Activated T-cell treated with anti-CD3 and anti-CD28 coated beads, Interleukin-2, amount 50 U/mL, for 4 hours (primary cell): ENCODE data around the gene ARGLU1. TPM values are rescaled to one million over a fixed set of nuclear protein-coding genes. Genes with fewer than 3 reads are reported as not detected.

Experiments used
- ATAC-seq, 2 donors: fragments of 200-7000 bp; cut with Tn5 transposase; one replicate each; pipeline ENCODE4 v1.10.0; 2021
- DNase-seq: peaks from one replicate; pipeline ENCODE4 v3.0.0-alpha.2; 2020
- H3K27me3 Mint-ChIP-seq: one replicate; pipeline ENCODE4 v1.8.0; 2021; ENCODE audit warnings: low read depth, mixed read lengths
- H3K36me3 Mint-ChIP-seq: one replicate; pipeline ENCODE4 v1.8.0; 2022; ENCODE audit warnings: mixed read lengths; ENCODE audit not compliant: insufficient read depth
- H3K4me1 Mint-ChIP-seq: one replicate; pipeline ENCODE4 v1.8.0; 2021; ENCODE audit warnings: low read depth, mixed read lengths
- H3K4me3 Mint-ChIP-seq: one replicate; pipeline ENCODE4 v1.8.0; 2021; ENCODE audit warnings: mild to moderate bottlenecking, moderate library complexity, mixed read lengths
- H3K9me3 Mint-ChIP-seq: one replicate; pipeline ENCODE4 v1.8.0; 2021; ENCODE audit warnings: mixed read lengths
- total RNA-seq, 3 donors: library from RNA; stranded (reverse); gene quantifications; one replicate each; pipeline ENCODE4 v1.2.1, GENCODE V29; 2021

ARGLU1 gene
- total RNA-seq, 3 donors from 2014 or later: 71.9 to 78.9 (median 73.2) TPM

DNA sequence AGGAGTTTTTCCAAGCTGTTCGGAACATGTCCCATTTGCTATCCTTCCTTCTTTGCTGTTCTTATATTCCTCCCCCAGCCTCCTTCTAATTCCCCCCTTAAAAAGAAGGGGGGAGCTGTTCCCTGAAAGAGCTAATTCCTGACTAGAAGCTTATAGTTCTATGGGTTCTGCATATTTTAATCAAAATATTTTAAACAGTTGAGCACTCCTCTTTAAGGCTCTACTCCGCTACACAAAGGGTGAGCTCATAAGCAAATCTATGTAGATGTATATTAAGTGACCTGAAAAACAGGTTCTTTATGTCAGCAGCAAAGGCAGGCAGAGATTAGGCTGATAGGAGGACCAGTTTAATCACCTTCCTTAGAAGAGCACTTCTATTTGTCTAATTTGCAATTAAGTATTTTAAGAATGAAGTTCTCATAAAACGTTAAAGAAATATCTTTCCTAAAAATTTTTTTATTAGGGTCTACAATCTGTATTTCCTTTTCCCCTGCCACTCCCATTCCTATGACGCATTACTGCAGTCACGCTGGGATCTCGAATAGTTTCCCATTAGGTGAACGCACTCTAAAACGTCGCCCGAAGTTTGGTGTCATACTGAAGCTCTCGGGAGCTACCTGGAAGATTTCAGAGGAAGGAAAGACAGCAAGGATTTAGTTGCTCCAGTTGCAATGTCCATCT lies 37.6 kb downstream of the ARGLU1 start:
- no peak for DNase-seq
- peaks cover 56% of the 10 kb centered on the region for H3K27me3 Mint-ChIP-seq
- H3K4me3 Mint-ChIP-seq: no peak overlapping the region
- no peaks in the 10 kb centered on the region for H3K36me3 Mint-ChIP-seq
- no peaks in the 10 kb centered on the region for H3K9me3 Mint-ChIP-seq
- ATAC-seq: no peak
- H3K4me1 Mint-ChIP-seq: peaks cover 15% of the 10 kb centered on the region

DNA sequence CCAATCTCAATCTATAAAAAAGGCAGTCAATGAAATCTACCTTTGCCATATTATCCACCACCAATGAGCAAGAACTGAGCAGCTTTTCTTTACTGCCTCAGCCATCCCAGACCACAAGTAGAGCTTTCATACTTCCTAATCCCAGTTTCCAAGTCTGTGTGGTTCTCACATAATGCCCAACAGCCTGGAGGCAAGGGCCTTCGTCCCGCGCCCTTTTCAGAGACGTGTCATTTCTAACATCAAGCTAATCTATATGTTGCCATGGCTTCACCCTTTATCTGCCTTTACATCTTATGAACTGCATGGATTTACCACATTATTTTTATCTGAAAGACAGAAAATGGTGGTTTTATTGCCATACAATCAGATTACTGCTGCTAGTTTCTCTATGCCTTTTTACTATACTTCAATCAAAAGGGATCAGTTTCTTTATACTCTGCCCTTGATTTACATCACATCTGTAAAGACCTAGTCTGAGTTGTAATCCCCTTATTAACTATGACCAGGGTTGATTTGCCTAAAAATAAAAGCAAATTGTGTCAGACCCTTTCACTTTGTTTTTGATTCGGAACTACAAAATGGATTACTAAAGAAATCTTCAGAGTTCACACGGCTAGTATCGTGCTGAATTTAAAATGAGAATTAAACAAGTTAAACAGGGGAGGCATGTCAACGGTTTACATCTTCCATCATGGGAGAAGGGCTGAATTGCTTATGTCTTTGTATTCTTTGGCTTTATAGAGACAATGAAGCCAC lies 38.3 kb downstream of the ARGLU1 start:
- Mint-ChIP-seq H3K27me3 (peaks cover 57% of the 10 kb centered on the region), H3K36me3 (no peaks in the 10 kb centered on the region), H3K4me3 (no peak overlapping the region), H3K9me3 (no peaks in the 10 kb centered on the region), H3K4me1 (peaks cover 15% of the 10 kb centered on the region)
- ATAC-seq: no peak
- no peak for DNase-seq

DNA sequence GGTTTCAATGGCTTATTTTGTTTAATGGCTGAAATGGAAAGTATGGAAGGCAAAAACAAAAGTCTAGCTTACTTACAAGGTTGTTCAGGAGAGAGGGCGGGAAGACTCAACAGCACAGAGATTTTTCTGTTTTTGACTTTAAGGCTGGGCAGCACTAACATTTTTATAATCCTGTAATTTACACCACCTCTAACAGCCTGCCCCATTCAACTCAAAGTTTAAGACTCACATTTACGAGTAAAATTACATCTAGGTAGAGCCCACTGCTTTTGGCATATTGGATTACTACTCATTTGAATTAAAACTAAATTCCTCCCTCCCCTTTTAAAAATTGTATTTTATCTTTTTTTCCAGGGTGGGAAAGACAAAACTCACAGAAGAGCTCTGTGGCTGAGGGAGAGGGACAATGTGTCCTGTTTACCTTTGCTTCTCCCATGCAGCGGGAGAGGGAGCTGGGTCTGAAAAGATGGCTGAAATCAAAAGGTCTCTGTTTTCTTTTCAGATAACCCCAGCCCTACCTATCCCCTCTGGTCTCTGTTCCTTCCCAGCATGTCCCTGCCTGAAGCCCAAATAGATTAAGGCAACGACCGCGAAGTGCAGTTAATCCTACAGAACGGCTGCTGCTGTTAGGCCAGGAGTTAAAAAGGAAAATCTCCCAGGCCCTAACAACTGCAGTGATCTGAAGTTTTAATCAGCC lies 39.1 kb downstream of the ARGLU1 start:
- ATAC-seq: no peak
- no peaks in the 10 kb centered on the region for H3K9me3 Mint-ChIP-seq
- H3K4me1 Mint-ChIP-seq: peaks cover 12% of the 10 kb centered on the region
- H3K27me3 Mint-ChIP-seq: peaks cover 54% of the 10 kb centered on the region
- no peaks in the 10 kb centered on the region for H3K36me3 Mint-ChIP-seq
- H3K4me3 Mint-ChIP-seq: no peak overlapping the region
- DNase-seq: no peak

DNA sequence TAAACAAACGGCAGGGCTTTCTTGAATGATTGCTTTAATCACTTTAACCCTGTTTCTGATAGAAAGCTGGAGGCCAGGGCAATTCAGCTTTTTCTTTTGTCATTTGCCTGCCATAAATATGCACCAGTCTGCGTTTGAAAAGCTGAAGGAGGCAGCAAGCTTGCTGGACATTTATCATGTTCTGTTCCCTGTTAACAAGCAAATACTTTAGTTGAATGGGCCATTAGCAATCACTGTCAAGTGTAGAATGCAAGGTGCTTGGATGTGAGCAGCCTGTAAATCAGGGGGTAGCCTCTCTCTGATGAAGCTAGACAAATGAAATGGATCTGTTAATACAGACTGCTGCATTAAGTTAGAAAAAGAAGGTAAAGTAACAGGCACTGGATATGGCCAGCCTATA lies 40.1 kb downstream of the ARGLU1 start:
- Mint-ChIP-seq H3K27me3 (peaks cover 50% of the 10 kb centered on the region), H3K36me3 (no peaks in the 10 kb centered on the region), H3K9me3 (no peaks in the 10 kb centered on the region), H3K4me3 (no peak overlapping the region), H3K4me1 (peaks cover 4% of the 10 kb centered on the region)
- no peak for ATAC-seq
- DNase-seq: no peak

DNA sequence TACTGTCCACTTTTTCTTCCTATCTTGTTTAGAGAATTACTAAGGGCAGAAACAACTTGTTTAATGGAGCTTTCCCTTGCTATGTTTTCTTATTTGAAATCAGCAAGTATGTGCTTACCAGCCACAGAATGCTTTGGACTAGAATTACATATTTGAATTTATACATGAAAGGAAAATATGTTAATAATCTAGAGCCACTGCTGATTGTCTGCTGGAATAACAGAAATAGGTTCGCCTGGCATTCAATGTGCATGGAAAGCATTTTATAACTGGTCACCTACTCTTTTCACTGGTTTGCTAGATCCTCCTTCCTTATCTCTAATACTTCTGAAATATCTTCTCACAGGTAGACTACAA lies 40.5 kb downstream of the ARGLU1 start:
- Mint-ChIP-seq H3K36me3 (no peaks in the 10 kb centered on the region), H3K27me3 (peaks cover 46% of the 10 kb centered on the region), H3K4me1 (no peaks in the 10 kb centered on the region), H3K4me3 (no peak overlapping the region), H3K9me3 (no peaks in the 10 kb centered on the region)
- ATAC-seq (no peak), DNase-seq (no peak)

DNA sequence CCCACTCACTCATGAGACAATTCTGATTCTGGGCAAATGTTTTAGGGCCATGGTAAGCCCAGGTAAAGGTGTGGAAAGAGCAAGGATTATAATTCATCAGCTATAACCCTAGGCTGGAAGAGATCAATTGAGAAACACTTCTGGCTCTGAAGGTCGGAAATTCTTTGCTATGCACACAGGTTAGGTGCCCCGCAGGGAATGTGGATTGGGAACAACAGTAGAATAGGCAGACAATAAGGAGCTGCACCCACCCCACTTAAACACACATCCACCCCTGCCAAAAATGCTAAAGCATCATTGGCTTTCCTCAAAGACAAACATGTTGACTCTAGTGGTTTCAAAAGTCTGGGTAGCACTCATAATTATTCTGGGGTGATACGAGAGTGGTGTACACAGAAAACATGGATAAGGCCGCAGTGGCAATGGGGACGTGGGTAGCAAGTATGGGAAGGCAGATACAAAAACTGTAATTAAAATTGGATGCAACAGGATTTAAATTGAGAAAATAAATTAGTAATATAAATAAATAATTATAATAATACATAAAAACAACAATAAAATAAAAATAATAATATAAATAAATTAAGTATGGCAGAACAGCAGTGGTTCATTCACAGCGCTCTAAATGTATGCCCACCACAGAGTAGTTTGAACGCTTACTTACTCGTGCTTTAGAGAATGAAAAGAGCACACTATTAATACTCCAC lies 41.0 kb downstream of the ARGLU1 start:
- Mint-ChIP-seq H3K4me3 (no peak overlapping the region), H3K27me3 (peaks cover 42% of the 10 kb centered on the region), H3K36me3 (no peaks in the 10 kb centered on the region), H3K4me1 (no peaks in the 10 kb centered on the region), H3K9me3 (no peaks in the 10 kb centered on the region)
- no peak for ATAC-seq
- no peak for DNase-seq

DNA sequence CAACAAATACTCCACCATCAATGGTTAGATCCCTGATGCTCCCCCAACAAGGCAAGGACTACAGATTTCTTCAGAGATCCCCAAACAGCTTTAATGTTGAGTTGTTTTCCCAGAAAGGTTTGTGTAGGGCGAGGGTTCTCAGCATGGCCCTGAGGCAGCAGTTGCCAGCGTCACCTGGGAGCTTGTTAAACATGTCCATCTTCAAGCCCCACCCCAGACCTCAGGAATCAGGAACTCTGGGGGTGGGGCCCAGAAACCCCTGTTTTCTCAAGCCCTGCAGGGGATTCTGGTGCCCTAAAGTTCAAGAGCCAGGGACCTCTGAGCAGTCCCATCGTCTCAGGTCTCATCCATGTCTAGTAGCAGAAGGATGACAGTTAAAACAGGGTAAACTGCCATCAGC lies 42.1 kb downstream of the ARGLU1 start:
- Mint-ChIP-seq H3K27me3 (peaks cover 43% of the 10 kb centered on the region), H3K9me3 (no peaks in the 10 kb centered on the region), H3K36me3 (no peaks in the 10 kb centered on the region), H3K4me1 (no peaks in the 10 kb centered on the region), H3K4me3 (no peak overlapping the region)
- ATAC-seq (no peak), DNase-seq (no peak)

DNA sequence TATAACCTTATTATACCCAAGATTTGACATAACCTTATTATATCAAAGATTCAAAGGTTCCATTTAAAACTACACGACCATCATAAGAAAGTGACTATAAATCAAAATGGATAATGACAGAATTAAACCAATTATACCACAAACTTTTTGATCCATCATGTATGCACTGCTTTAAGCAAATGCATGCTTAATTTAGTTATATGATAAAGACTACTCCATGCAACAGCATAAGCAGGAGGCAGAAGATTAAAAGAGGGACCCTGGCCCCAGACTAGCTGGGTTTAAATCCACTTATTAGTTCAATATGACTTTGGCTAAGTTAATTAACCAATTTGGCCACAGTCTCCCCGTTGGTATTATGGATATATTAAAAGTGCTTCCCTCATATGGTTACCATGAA lies 43.8 kb downstream of the ARGLU1 start:
- no peak for DNase-seq
- ATAC-seq: no peak
- Mint-ChIP-seq H3K36me3 (no peaks in the 10 kb centered on the region), H3K9me3 (no peaks in the 10 kb centered on the region), H3K27me3 (peaks cover 31% of the 10 kb centered on the region), H3K4me3 (no peak overlapping the region), H3K4me1 (no peaks in the 10 kb centered on the region)

DNA sequence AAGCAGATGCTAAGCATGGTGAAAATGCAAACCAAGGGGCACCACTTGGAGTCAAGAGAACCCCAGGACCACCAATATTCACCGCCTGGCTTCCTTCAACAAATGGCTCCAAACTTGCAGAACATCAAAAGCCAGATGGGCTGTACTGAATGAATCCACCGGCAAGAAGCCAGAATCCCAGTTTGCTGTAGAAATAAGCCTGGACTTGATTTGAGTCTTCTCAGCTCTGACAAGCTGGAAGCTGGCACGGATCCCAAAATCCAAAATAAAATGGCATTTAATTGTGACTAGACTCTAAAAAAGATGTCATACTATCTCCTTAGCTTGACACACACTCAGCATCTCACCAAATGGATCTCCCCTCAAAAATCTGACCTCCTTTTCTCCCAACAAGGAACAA lies 44.4 kb downstream of the ARGLU1 start:
- Mint-ChIP-seq H3K36me3 (no peaks in the 10 kb centered on the region), H3K9me3 (no peaks in the 10 kb centered on the region), H3K4me3 (no peak overlapping the region), H3K4me1 (no peaks in the 10 kb centered on the region), H3K27me3 (peaks cover 31% of the 10 kb centered on the region)
- DNase-seq (no peak), ATAC-seq (no peak)

DNA sequence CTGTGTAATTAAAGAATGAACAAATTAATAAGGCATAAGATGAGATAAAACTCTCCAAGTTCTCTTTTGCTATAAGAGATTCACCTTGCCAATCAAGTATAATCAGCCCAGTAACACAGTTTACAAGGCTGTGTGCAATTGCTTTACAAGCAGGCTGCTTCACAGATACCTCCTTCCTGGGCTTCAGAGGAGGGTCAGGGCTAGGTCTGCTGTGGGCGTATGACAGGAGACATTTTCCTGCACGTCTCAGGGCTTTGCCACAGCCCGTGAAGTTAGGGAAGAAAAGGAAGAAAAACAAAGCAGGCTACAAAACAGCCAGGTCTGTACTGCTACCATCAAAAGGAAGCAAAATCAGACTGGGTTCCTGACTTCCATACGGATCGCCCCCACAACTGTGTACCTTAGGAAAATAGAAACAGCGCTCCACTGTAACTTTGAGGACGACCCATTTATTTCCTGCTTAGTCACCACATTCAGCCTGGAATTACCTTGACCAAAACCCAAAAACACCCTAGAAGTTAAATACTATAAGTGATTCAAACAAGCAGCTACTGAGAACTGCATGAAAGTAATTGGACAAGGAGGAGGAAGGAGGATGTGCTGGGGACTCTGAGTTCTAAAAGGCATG lies 44.9 kb downstream of the ARGLU1 start:
- no peaks in the 10 kb centered on the region for H3K9me3 Mint-ChIP-seq
- no peak for ATAC-seq

DNA sequence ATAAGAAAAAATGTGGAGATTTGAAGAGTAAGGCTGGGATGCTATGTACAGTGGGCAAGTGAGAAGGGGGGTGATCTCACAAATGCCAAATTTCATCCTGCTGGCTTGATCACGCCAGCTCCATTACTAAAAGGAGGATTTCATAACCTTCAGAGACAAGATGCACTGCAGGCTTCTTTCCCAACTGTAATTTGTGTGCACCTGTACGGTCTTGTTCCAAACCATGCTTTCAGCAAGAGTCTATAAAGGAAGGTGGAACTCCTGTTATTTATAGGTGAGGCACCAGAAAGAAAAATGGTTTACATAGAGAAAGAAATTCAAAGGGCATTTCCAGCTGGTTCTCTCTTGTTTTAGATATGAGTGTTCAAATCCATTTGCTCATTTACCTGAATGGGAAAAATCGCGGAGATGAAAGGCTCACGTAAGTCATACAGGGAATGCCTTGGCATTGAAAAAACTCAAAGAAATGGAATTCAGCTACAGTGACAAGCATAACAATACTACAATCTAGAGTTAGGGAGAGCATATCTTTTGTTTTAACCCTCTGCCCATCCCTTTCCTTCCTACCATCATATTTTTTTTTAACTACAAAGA lies 45.7 kb downstream of the ARGLU1 start:
- Mint-ChIP-seq H3K4me1 (no peaks in the 10 kb centered on the region), H3K36me3 (no peaks in the 10 kb centered on the region), H3K4me3 (no peak overlapping the region), H3K27me3 (peaks cover 31% of the 10 kb centered on the region), H3K9me3 (no peaks in the 10 kb centered on the region)
- DNase-seq (no peak), ATAC-seq (no peak)

More for the DNA sequence above, 44.9 kb downstream of the ARGLU1 start:
- peaks cover 31% of the 10 kb centered on the region for H3K27me3 Mint-ChIP-seq
- no peaks in the 10 kb centered on the region for H3K4me1 Mint-ChIP-seq
- no peak for DNase-seq
- no peak overlapping the region for H3K4me3 Mint-ChIP-seq
- H3K36me3 Mint-ChIP-seq: no peaks in the 10 kb centered on the region

DNA sequence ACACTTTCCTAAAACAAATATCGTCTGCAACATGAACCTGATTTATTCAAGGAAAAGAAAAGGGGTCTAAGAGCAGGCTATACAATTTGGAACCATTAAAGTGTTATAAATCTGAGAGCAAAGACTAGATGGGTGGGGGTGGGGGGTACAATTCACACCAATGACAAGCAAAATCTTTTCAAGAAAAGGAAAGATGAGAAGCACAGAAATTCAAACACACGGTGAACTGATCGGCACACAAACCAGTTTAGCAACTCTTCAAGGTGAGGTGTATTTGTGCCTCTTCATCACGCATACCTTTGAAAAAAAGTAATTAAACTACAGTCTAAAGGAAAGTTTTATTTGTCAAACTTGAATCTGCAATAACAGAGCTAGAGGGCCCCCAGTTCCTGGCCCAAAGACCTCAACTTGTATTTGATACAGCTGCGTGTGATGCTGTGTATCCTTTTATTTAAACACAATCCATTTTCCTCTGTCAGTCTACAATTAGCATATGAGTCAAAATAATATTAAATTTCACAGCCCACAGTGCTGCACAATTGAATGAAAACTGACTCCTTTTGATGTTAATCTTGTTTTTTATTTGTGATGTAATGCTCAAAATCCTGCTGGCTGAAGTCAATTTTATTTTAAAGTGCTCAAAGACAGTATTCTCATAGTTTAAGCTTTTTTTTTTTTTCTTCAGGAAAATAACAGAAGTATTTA lies 46.7 kb downstream of the ARGLU1 start:
- DNase-seq (no peak), ATAC-seq (no peak)
- no peaks in the 10 kb centered on the region for H3K36me3 Mint-ChIP-seq
- H3K4me3 Mint-ChIP-seq: no peak overlapping the region
- H3K9me3 Mint-ChIP-seq: no peaks in the 10 kb centered on the region
- H3K4me1 Mint-ChIP-seq: no peaks in the 10 kb centered on the region
- H3K27me3 Mint-ChIP-seq: peaks cover 28% of the 10 kb centered on the region

DNA sequence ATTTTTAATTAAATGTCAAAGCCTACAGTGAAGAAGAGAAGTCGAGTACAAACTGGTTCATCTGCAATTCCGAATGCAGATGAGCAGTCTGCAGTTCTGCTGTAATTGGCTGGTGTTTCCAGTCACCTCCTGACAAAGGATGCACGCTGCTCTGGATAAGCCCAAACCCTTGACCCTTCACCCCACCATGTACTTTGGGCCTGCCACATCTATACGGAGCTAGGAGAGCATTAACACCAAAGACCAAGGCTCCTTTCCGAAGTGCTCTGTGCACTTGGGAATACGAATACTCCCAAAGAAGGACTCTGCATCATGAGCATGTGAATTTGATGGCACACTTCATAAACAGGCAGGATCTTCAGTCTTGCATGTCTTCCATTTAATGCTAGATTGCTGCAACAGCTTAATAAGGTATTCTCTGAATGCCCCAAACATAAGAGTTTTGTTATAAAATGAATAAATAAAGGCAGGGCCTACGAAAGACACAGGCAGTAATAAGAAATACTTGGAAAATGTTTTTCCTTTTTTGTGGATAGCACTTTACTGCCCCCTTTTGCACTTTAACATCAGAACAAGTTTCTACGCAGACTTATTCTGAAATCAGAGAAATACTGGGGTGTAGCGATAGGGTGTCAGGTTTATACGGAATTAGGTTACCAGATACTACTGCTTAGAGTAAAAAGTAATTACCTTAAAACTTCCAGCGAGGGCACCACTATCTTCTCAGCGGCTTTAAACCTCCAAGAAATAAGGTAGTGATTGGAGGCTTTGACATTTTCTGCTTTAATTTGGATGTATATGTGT lies 47.5 kb downstream of the ARGLU1 start:
- Mint-ChIP-seq H3K27me3 (peaks cover 23% of the 10 kb centered on the region), H3K4me3 (no peak overlapping the region), H3K9me3 (no peaks in the 10 kb centered on the region), H3K4me1 (no peaks in the 10 kb centered on the region), H3K36me3 (no peaks in the 10 kb centered on the region)
- no peak for DNase-seq
- ATAC-seq: no peak
